Retinal pigment epithelial cell (primary cell): ENCODE measurements around the gene ZEB2.

Experiments used
- DNase-seq: peaks from one replicate; pipeline ENCODE4 v3.0.0-alpha.2; 2010; ENCODE audit warnings: low read depth
- H3K4me3 ChIP-seq: 2 replicates; pipeline ENCODE4 v1.5.1; 2011; ENCODE audit warnings: mild to moderate bottlenecking, low read length, control low read depth, moderate library complexity
- TF ChIP-seq, protein P1 (sequence below): conservative IDR thresholded peaks from 2 replicates; pipeline ENCODE4 v1.5.1; 2011; ENCODE audit warnings: low read depth, low read length, control low read depth, inconsistent platforms

Gene ZEB2

DNA sequence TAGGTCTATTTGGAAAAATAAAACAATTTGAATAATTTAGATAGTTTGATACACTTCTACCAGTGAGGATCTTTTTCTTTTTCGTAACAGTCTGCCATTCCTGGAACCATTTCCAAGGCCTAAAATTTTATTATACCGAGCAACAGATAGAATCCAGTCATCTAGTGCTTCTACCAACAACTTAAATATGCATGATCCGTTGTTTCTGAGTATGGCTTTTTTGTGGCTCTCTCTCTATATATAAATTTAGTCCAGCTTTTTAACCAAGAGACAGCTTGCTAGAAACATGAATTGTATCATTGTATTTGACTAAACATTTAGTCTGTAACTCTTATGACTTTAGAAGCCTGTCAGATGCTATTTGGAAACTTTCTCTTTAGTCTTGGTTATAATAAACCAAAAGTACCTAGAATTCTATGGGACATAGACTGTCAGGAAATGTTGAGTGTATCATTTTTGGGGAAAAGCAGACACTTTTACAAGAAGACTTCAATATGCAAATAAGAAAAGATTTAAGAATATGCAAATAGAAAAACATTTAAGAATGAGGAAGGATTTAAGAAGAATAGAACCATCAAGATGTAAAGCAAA is 161.4 kb downstream of the ZEB2 start:
- DNase-seq = no peak
- TF ChIP-seq, protein P1, sequence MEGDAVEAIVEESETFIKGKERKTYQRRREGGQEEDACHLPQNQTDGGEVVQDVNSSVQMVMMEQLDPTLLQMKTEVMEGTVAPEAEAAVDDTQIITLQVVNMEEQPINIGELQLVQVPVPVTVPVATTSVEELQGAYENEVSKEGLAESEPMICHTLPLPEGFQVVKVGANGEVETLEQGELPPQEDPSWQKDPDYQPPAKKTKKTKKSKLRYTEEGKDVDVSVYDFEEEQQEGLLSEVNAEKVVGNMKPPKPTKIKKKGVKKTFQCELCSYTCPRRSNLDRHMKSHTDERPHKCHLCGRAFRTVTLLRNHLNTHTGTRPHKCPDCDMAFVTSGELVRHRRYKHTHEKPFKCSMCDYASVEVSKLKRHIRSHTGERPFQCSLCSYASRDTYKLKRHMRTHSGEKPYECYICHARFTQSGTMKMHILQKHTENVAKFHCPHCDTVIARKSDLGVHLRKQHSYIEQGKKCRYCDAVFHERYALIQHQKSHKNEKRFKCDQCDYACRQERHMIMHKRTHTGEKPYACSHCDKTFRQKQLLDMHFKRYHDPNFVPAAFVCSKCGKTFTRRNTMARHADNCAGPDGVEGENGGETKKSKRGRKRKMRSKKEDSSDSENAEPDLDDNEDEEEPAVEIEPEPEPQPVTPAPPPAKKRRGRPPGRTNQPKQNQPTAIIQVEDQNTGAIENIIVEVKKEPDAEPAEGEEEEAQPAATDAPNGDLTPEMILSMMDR = no peak
- H3K4me3 ChIP-seq = no peak overlapping the region

DNA sequence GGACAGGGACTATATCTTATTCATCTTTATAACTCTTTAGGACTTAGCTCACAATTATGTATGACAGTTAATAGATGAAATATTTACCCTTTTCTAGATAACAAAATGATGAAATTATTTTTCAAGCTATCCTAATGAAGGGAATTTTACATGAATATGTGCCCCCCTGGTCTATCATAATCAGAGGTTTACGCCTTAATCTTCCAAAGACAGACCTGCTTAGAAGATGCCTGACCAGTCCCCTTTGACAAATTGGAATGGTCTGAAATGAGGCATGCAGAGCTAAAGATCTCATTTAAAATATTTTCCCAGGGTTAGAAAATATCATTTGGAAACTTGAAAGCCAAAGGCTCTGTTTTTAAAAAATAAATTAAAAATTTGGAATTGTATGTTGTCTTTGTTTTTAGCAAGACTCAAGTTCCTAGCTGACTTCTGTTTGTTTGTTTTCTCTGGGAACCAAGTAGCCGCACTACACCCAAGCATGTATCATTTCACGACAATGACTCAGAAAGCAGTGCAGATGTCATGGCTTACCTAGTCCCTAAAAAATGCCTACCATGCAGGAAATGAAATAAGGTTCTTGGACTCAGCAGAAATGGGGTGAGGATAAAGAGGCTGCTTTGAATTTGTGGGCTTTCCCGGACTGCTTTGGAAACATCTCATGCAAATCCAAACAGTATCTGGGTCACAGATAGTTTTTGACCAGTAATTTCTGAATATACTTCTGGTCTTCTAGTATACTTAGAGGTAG is 162.1 kb downstream of the ZEB2 start:
- H3K4me3 ChIP-seq = no peak overlapping the region
- DNase-seq = peak; percentile 64
- TF ChIP-seq, protein P1 = no peak

DNA sequence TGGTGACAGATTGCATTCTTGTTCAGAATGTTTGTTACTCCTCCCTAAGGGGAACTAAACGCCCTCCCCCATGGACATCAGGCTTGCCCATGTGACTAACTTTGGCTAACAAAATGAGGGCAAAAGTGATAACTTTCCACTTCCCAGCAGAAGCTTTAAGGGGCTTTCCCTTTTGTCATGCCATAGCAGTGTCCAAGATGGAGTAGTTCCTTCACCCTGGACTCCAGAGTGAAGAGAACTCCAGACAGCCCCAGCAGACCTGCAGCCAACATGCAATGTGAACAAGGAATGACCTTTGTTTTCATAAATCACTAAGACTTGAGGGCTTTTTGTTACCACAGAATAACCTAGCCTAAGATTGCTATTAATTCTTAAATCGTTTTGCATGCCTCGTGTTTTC is 163.5 kb downstream of the ZEB2 start:
- TF ChIP-seq, protein P1 = no peak
- DNase-seq = no peak
- no peak overlapping the region for H3K4me3 ChIP-seq

DNA sequence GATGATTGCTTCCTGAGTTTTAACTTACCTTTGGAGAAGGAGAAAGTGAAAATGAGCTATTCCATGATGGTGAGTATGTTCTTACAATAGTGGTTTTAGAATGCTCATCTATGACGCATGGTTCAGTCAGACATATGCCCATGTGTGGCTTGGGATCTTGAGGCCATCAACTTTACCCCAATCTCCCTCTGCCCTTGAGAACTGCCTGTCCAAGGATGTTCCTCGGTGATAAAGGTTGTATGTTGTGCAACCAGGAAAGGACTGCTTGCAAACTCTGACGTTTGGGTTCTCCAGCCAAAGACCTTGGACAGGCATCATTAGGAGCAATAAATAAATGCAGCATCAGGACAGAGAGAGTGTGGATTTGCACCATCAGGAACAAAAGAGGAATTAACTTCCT is 165.0 kb downstream of the ZEB2 start:
- TF ChIP-seq, protein P1 = no peak
- DNase-seq = no peak
- no peak overlapping the region for H3K4me3 ChIP-seq

DNA sequence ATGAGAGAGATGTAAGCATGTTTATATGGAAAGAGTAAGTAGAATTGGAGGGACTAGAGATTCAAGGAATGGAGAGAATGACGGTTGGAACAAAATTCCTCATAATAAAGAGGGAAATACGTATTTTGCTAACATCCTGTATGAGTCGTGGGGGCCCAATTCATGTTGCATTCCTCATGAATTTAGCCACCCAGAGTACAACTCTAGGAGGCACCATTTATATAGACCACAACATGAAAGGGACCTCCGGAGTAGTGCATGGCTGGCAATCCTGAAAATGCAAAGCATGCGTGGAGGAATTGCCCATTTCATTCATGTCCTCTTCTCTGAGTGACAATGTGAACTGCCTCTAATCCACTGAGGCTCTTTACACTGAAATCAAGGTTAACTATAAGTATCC is 168.2 kb downstream of the ZEB2 start:
- no peak for DNase-seq
- no peak overlapping the region for H3K4me3 ChIP-seq
- TF ChIP-seq, protein P1 = no peak

DNA sequence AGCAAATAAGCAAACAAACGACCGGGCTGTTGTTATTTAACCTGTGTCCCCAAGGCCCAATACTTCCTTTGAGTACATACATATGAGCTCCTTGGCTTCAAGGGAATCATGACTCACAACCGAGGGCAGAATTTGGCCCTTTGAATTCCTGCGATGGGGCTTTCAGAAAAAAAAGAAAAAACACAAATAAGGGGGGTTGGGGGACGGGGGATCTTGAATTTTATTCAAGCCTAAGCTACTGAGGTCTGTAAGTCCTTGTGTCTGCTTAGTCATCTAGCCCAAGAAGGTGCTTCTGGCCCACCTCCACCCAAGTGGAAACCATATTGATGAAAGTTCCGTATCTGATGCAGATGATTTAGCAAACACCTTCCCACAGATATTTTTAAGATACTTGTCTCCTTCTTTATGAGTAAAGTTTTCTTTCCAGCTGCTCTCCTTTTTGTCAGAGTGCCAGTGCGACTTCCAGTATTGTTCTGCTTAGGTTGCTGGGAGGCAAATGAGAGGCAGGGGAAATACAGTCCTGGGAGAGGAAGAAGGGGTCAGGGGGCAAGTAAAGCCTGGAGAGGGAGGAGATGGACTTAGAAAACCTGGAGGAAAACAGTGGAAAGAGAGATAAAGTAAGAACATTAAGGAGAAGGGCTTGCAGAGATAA is 169.6 kb downstream of the ZEB2 start:
- DNase-seq = no peak
- TF ChIP-seq, protein P1 = no peak

More for the DNA sequence above, 169.6 kb downstream of the ZEB2 start:
- H3K4me3 ChIP-seq = no peak overlapping the region
